ENCODE data around the gene PRKX. TPM values are rescaled to one million over a fixed set of nuclear protein-coding genes. Genes with fewer than 3 reads are reported as not detected.

PRKX gene
- total and polyA plus RNA-seq, 2 of the 8 experiments (the other 6 are each of a cell fraction or from before 2014, with no cell fraction given) = 19.4 to 55.3 TPM

GRCh38 chrX:3577551-3577950, 135.9 kb downstream of the PRKX start (continued):
- TF ChIP-seq CHD7 (IDR thresholded peaks at IDR 0.05; ENCODE audit: insufficient replicate concordance, low read length) = no peak
- TF ChIP-seq EGR1 (IDR thresholded peaks at IDR 0.05; ENCODE audit: borderline replicate concordance, low read depth, low read length) = no peak
- TF ChIP-seq ATF3 (IDR thresholded peaks at IDR 0.05; ENCODE audit: insufficient read depth, low read depth, low read length) = no peak
- TF ChIP-seq HDAC2 (IDR thresholded peaks at IDR 0.05; ENCODE audit: borderline replicate concordance in 1 of 2, low read depth in 2 of 2, low read length in 2 of 2) = no peak
- no peak for TF ChIP-seq CHD2 (IDR thresholded peaks at IDR 0.05; ENCODE audit: low read length)
- TF ChIP-seq CREB1 (IDR thresholded peaks at IDR 0.05) = no peak
- TF ChIP-seq CBX5 (IDR thresholded peaks at IDR 0.05; ENCODE audit: low read depth, low read length) = no peak
- TF ChIP-seq SP4 (IDR thresholded peaks at IDR 0.05; ENCODE audit: low read length) = no peak
- TF ChIP-seq RNF2 (IDR thresholded peaks at IDR 0.05; ENCODE audit: borderline replicate concordance, low read depth, low read length, missing control alignments, poor library complexity, severe bottlenecking) = no peak
- no peak for TF ChIP-seq TAF1 (IDR thresholded peaks at IDR 0.05; ENCODE audit: low read depth, low read length)
- no peak for TF ChIP-seq TBP (IDR thresholded peaks at IDR 0.05; ENCODE audit: low read depth, low read length)
- TF ChIP-seq CEBPB (IDR thresholded peaks at IDR 0.05; ENCODE audit: low read depth, low read length) = no peak
